NCI-H748 treated with DMSO at 0.1 percent for 48 hours (cell line): ENCODE data around the gene SSRP1.

Source experiments
- DNase-seq: peaks from one replicate; lab custom pipeline; 2025; lab: John Stamatoyannopoulos, UW

SSRP1 gene

GRCh38 chr11:57359396-57359795 is 23.7 kb upstream of the SSRP1 start:
- DNase-seq = no peak

GRCh38 chr11:57358991-57359390 is 23.3 kb upstream of the SSRP1 start:
- DNase-seq = no peak

GRCh38 chr11:57358543-57358961 is 22.9 kb upstream of the SSRP1 start:
- DNase-seq = no peak

- DNase-seq = no peak
These were observed 22.2 kb upstream of the SSRP1 start for GRCh38 chr11:57357856-57358255.

- no peak for DNase-seq
These were observed 21.6 kb upstream of the SSRP1 start for GRCh38 chr11:57357310-57357709.

- DNase-seq = no peak
These were observed 20.6 kb upstream of the SSRP1 start for GRCh38 chr11:57356268-57356667.

GRCh38 chr11:57354699-57355098 is 19.0 kb upstream of the SSRP1 start:
- DNase-seq = no peak

GRCh38 chr11:57353852-57354251 is 18.2 kb upstream of the SSRP1 start:
- DNase-seq = no peak

GRCh38 chr11:57353446-57353845 is 17.8 kb upstream of the SSRP1 start:
- no peak for DNase-seq

GRCh38 chr11:57353036-57353435 is 17.3 kb upstream of the SSRP1 start:
- DNase-seq = no peak

GRCh38 chr11:57349491-57350274 is 14.0 kb upstream of the SSRP1 start:
- DNase-seq = peak; percentile 5

GRCh38 chr11:57348636-57349313 is 13.1 kb upstream of the SSRP1 start:
- DNase-seq = no peak

GRCh38 chr11:57348052-57348451 is 12.4 kb upstream of the SSRP1 start:
- DNase-seq = no peak

- DNase-seq = no peak
These were observed 11.6 kb upstream of the SSRP1 start for GRCh38 chr11:57347336-57347735.

GRCh38 chr11:57345555-57346211 is 10.0 kb upstream of the SSRP1 start:
- no peak for DNase-seq

- DNase-seq = no peak
These were observed 9.1 kb upstream of the SSRP1 start for GRCh38 chr11:57344826-57345225.

GRCh38 chr11:57343825-57344224 is 8.1 kb upstream of the SSRP1 start:
- no peak for DNase-seq

GRCh38 chr11:57342702-57343101 is 7.0 kb upstream of the SSRP1 start:
- no peak for DNase-seq

GRCh38 chr11:57341250-57341808 is 5.6 kb upstream of the SSRP1 start:
- no peak for DNase-seq

- no peak for DNase-seq
These were observed 4.4 kb upstream of the SSRP1 start for GRCh38 chr11:57340039-57340615.

- DNase-seq = no peak
These were observed 3.6 kb upstream of the SSRP1 start for GRCh38 chr11:57339328-57339727.

GRCh38 chr11:57338142-57338541 is 2.5 kb upstream of the SSRP1 start, which contains the start of gene P2RX3:
Gene P2RX3 (plus strand): TSS chr11:57338352. CDS start chr11:57338551, 199 bp downstream.
- no peak for DNase-seq
